ENCODE measurements around the gene FFAR3. TPM values are rescaled to one million over a fixed set of nuclear protein-coding genes. Genes with fewer than 3 reads are reported as not detected.
A peak's percentile ranks its signal among the peaks of the same experiment; 100 is the strongest.

Gene FFAR3
- total and polyA plus RNA-seq, 2 of the 13 experiments (the other 11 are each of a cell fraction or from before 2014, with no cell fraction given) = not detected

- TF ChIP-seq, protein P1, sequence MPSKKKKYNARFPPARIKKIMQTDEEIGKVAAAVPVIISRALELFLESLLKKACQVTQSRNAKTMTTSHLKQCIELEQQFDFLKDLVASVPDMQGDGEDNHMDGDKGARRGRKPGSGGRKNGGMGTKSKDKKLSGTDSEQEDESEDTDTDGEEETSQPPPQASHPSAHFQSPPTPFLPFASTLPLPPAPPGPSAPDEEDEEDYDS (CRISPR knock-in tag; IDR thresholded peaks at IDR 0.05) = peak; percentile 81
- no peak for TF ChIP-seq SMAD3 (CRISPR knock-in tag; IDR thresholded peaks at IDR 0.05)
- no peak for TF ChIP-seq LCORL (IDR thresholded peaks at IDR 0.05)
- TF ChIP-seq LCORL (CRISPR knock-in tag; IDR thresholded peaks at IDR 0.05) = peak; percentile 67; the same call in 1 of the 2 replicates
- no peak; the same call in 1 of the 2 replicates for TF ChIP-seq NFYB (CRISPR knock-in tag; IDR thresholded peaks at IDR 0.05)
- peak; percentile 62; the same call in 1 of the 2 replicates for TF ChIP-seq THAP7 (CRISPR knock-in tag; IDR thresholded peaks at IDR 0.05)
- peak; percentile 30; the same call in 1 of the 2 replicates for TF ChIP-seq ZNF629 (CRISPR knock-in tag; conservative IDR thresholded peaks at IDR 0.05)
- TF ChIP-seq NCOR1 (IDR thresholded peaks at IDR 0.05; ENCODE audit: borderline replicate concordance, low read length) = peak; percentile 67
- peak; percentile 74; the same call in 1 of the 2 replicates for TF ChIP-seq NR2F6 (IDR thresholded peaks at IDR 0.05)
- peak; percentile 87 for TF ChIP-seq NR2F6 (CRISPR knock-in tag; IDR thresholded peaks at IDR 0.05)
- no peak for TF ChIP-seq CAMTA2 (CRISPR knock-in tag; IDR thresholded peaks at IDR 0.05; ENCODE audit: borderline replicate concordance)
- TF ChIP-seq KLF16 (CRISPR knock-in tag; IDR thresholded peaks at IDR 0.05) = no peak; a peak in 1 of 4 replicates
- no peak for TF ChIP-seq ZNF615 (CRISPR knock-in tag; IDR thresholded peaks at IDR 0.05; ENCODE audit: borderline replicate concordance)
- TF ChIP-seq PPARG (CRISPR knock-in tag; conservative IDR thresholded peaks at IDR 0.05) = peak; percentile 66
- no peak for TF ChIP-seq NFE2L1 (CRISPR knock-in tag; IDR thresholded peaks at IDR 0.05; ENCODE audit: borderline replicate concordance)
- TF ChIP-seq TBX3 (IDR thresholded peaks at IDR 0.05; ENCODE audit: borderline replicate concordance) = no peak
- no peak for TF ChIP-seq ZBTB46 (CRISPR knock-in tag; IDR thresholded peaks at IDR 0.05; ENCODE audit: borderline replicate concordance)
- no peak for TF ChIP-seq BRD4 (CRISPR knock-in tag; IDR thresholded peaks at IDR 0.05)
- no peak for TF ChIP-seq ZNF138 (CRISPR knock-in tag; IDR thresholded peaks at IDR 0.05; ENCODE audit: low read depth)
- no peak for TF ChIP-seq ASH2L (IDR thresholded peaks at IDR 0.05; ENCODE audit: insufficient read length, low read depth, low read length)
- TF ChIP-seq, protein P2, sequence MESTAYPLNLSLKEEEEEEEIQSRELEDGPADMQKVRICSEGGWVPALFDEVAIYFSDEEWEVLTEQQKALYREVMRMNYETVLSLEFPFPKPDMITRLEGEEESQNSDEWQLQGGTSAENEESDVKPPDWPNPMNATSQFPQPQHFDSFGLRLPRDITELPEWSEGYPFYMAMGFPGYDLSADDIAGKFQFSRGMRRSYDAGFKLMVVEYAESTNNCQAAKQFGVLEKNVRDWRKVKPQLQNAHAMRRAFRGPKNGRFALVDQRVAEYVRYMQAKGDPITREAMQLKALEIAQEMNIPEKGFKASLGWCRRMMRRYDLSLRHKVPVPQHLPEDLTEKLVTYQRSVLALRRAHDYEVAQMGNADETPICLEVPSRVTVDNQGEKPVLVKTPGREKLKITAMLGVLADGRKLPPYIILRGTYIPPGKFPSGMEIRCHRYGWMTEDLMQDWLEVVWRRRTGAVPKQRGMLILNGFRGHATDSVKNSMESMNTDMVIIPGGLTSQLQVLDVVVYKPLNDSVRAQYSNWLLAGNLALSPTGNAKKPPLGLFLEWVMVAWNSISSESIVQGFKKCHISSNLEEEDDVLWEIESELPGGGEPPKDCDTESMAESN (CRISPR knock-in tag; conservative IDR thresholded peaks at IDR 0.05) = no peak
- no peak for TF ChIP-seq RORA (CRISPR knock-in tag; IDR thresholded peaks at IDR 0.05)
- TF ChIP-seq, protein P3, sequence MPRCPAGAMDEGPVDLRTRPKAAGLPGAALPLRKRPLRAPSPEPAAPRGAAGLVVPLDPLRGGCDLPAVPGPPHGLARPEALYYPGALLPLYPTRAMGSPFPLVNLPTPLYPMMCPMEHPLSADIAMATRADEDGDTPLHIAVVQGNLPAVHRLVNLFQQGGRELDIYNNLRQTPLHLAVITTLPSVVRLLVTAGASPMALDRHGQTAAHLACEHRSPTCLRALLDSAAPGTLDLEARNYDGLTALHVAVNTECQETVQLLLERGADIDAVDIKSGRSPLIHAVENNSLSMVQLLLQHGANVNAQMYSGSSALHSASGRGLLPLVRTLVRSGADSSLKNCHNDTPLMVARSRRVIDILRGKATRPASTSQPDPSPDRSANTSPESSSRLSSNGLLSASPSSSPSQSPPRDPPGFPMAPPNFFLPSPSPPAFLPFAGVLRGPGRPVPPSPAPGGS (CRISPR knock-in tag; IDR thresholded peaks at IDR 0.05) = no peak
- no peak for TF ChIP-seq TBP (CRISPR knock-in tag; IDR thresholded peaks at IDR 0.05)
Measured at GRCh38 chr19:35380450-35381124, 22.3 kb downstream of the FFAR3 start (continued).
